Measurements from ENCODE around the gene C3orf80.
"Not testable (repeated sequence)": the region's sequence is repeated elsewhere in the genome, so short reads cannot be mapped to it uniquely, and the experiment has no call there.

C3orf80 gene

DNA sequence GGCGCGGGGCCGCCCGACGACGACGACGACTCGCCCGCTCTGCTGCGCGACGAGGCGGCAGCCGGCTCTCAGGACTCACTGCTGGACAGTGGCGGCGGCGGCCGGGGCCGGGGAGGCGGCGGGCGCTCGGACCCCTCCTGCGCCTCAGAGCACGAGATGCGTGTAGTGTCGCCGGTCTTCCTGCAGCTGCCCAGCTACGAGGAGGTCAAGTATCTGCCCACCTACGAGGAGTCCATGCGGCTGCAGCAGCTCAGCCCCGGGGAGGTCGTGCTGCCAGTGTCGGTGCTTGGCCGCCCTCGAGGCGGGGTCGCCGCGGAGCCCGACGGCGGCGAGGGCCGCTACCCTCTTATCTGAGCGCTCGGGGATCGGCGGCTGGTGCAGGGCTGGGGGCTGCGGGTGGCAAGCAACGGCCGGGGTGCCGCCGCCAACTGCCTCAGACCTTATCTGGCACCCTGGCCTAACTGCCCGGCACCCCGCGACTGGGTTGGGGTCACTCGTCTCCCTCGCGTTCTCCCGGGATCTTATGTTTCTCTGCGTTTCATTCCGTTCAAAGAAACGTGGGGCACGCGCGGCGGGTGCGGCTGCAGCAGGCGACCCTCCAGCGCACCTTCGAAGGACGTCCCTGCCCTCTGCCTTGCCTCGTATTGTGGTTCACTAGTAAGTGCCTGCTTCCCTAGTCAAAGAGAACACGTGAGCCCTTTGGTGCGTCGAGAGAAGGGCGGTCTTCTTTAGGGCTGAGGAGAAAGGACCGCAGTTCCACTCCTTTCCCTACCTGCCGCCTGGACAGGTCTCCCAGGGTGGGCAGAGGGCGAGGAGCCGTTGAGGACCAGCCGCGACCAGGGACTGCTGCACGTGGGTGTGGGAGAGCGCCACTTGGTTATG is 1.0 kb downstream of the C3orf80 start:
- no peaks in the 10 kb centered on the region for H3K36me3 ChIP-seq (ENCODE audit: insufficient read depth, low read length)
- H3K27me3 ChIP-seq (ENCODE audit: insufficient read depth, low read length, poor library complexity), result peaks cover 3% of the 10 kb centered on the region
- no peak overlapping the region for H3K27ac ChIP-seq (ENCODE audit: low read length)
- no peaks in the 10 kb centered on the region for H3K4me1 ChIP-seq (ENCODE audit: insufficient read depth, low read length)
- H3K9me3 ChIP-seq (ENCODE audit: insufficient read depth, low read length, severe bottlenecking), result no peaks in the 10 kb centered on the region
- ATAC-seq (ENCODE audit: insufficient read depth, low read depth) (no peak), DNase-seq (no peak)
- H3K9ac ChIP-seq (ENCODE audit: low read depth, low read length), result no peak overlapping the region
- no peak overlapping the region for H3K4me3 ChIP-seq (ENCODE audit: low read depth in 1 of 2, low read length in 2 of 2)
- H3K4me2 ChIP-seq (ENCODE audit: insufficient read depth, low read length), result no peak overlapping the region
- no peaks in the 10 kb centered on the region for H3K79me2 ChIP-seq (ENCODE audit: insufficient read depth, low read length)
- H2AFZ ChIP-seq (ENCODE audit: low read depth, low read length), result no peak overlapping the region
- TF ChIP-seq EZH2 (IDR thresholded peaks at IDR 0.05; ENCODE audit: borderline replicate concordance, low read depth, low read length, severe bottlenecking), result no peak
- TF ChIP-seq, protein P1, sequence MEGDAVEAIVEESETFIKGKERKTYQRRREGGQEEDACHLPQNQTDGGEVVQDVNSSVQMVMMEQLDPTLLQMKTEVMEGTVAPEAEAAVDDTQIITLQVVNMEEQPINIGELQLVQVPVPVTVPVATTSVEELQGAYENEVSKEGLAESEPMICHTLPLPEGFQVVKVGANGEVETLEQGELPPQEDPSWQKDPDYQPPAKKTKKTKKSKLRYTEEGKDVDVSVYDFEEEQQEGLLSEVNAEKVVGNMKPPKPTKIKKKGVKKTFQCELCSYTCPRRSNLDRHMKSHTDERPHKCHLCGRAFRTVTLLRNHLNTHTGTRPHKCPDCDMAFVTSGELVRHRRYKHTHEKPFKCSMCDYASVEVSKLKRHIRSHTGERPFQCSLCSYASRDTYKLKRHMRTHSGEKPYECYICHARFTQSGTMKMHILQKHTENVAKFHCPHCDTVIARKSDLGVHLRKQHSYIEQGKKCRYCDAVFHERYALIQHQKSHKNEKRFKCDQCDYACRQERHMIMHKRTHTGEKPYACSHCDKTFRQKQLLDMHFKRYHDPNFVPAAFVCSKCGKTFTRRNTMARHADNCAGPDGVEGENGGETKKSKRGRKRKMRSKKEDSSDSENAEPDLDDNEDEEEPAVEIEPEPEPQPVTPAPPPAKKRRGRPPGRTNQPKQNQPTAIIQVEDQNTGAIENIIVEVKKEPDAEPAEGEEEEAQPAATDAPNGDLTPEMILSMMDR (IDR thresholded peaks at IDR 0.05; ENCODE audit: borderline replicate concordance, extremely low read depth, low read length, poor library complexity, severe bottlenecking), result no peak
- H4K20me1 ChIP-seq (ENCODE audit: insufficient read depth, low read length), result no peaks in the 10 kb centered on the region

DNA sequence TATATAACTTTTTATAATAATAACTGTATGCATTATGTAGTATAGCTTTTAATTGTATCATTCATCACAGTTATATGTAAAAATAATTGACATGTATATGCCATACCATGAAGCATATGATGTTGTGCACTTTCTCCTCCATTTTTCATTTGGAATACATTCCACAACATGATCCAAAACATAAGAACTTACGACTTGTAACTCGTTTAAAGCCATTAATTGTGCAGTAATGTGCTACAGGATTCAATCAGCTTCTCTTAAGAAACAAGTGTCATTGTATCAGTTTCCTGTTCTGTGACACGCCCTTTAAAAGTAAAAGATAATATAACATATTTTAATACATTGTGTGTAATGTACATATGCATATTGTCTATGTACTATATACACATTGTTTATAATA is 2.2 kb downstream of the C3orf80 start:
- H3K27ac ChIP-seq (ENCODE audit: low read length), result no peak overlapping the region
- no peak overlapping the region for H3K9ac ChIP-seq (ENCODE audit: low read depth, low read length)
- H3K36me3 ChIP-seq (ENCODE audit: insufficient read depth, low read length), result no peaks in the 10 kb centered on the region
- TF ChIP-seq, protein P1 (IDR thresholded peaks at IDR 0.05; ENCODE audit: borderline replicate concordance, extremely low read depth, low read length, poor library complexity, severe bottlenecking), result no peak
- no peaks in the 10 kb centered on the region for H3K9me3 ChIP-seq (ENCODE audit: insufficient read depth, low read length, severe bottlenecking)
- ATAC-seq (ENCODE audit: insufficient read depth, low read depth), result no peak
- H3K27me3 ChIP-seq (ENCODE audit: insufficient read depth, low read length, poor library complexity), result no peaks in the 10 kb centered on the region
- no peak for DNase-seq
- no peaks in the 10 kb centered on the region for H3K4me1 ChIP-seq (ENCODE audit: insufficient read depth, low read length)
- no peak overlapping the region for H3K4me3 ChIP-seq (ENCODE audit: low read depth in 1 of 2, low read length in 2 of 2)
- no peaks in the 10 kb centered on the region for H4K20me1 ChIP-seq (ENCODE audit: insufficient read depth, low read length)
- H3K79me2 ChIP-seq (ENCODE audit: insufficient read depth, low read length), result no peaks in the 10 kb centered on the region
- no peak overlapping the region for H2AFZ ChIP-seq (ENCODE audit: low read depth, low read length)
- no peak overlapping the region for H3K4me2 ChIP-seq (ENCODE audit: insufficient read depth, low read length)

DNA sequence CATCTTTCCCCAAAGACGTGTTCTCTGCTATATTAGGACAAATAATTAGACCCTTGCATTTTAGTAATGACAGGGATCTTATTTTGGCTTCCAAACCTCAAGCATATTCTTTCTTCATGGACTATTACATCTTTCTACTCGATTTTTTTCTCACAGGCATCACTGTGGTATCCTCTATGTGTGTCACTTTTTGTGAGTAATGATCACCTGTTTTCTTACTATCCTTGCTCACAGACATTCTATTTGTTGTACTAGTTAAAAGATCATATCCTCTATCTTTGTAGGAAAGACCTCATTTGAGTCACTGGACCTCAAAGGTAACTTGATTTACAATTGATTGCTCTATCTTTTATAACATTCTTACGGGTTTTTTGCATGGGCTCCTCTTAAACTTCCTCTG is 6.8 kb downstream of the C3orf80 start:
- H3K36me3 ChIP-seq (ENCODE audit: insufficient read depth, low read length), result no peaks in the 10 kb centered on the region
- H3K9ac ChIP-seq (ENCODE audit: low read depth, low read length), result no peak overlapping the region
- no peaks in the 10 kb centered on the region for H3K79me2 ChIP-seq (ENCODE audit: insufficient read depth, low read length)
- ATAC-seq (ENCODE audit: insufficient read depth, low read depth) (no peak), DNase-seq (no peak)
- H4K20me1 ChIP-seq (ENCODE audit: insufficient read depth, low read length), result no peaks in the 10 kb centered on the region
- TF ChIP-seq, protein P1 (IDR thresholded peaks at IDR 0.05; ENCODE audit: borderline replicate concordance, extremely low read depth, low read length, poor library complexity, severe bottlenecking), result no peak
- TF ChIP-seq EZH2 (IDR thresholded peaks at IDR 0.05; ENCODE audit: borderline replicate concordance, low read depth, low read length, severe bottlenecking), result no peak
- H2AFZ ChIP-seq (ENCODE audit: low read depth, low read length), result no peak overlapping the region
- no peak overlapping the region for H3K4me3 ChIP-seq (ENCODE audit: low read depth in 1 of 2, low read length in 2 of 2)
- no peaks in the 10 kb centered on the region for H3K9me3 ChIP-seq (ENCODE audit: insufficient read depth, low read length, severe bottlenecking)
- no peak overlapping the region for H3K27ac ChIP-seq (ENCODE audit: low read length)
- no peaks in the 10 kb centered on the region for H3K4me1 ChIP-seq (ENCODE audit: insufficient read depth, low read length)
- no peak overlapping the region for H3K4me2 ChIP-seq (ENCODE audit: insufficient read depth, low read length)
- H3K27me3 ChIP-seq (ENCODE audit: insufficient read depth, low read length, poor library complexity), result no peaks in the 10 kb centered on the region

DNA sequence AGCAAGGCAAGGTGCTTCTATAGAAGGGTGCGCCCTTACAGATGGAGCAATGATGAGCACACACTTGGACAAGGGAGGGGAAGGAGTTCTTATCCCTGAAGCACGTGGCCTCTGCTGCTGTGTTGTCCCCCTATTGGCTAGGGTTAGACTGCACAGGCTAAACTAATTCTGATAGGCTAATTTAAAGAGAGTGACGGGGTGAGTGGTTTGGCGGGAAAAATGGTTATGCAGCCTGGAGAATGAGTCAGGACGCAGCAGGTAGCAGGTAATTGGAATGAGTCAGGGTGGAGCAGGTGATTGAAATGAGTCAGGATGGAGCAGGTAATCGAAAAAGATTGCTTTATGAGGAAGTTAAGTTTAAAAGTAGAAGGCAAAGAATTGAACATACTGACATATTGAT is 15.5 kb downstream of the C3orf80 start:
- not testable (repeated sequence) for H3K27me3 ChIP-seq (ENCODE audit: insufficient read depth, low read length, poor library complexity); H3K9ac ChIP-seq (ENCODE audit: low read depth, low read length); H3K4me2 ChIP-seq (ENCODE audit: insufficient read depth, low read length); H3K4me3 ChIP-seq (ENCODE audit: low read depth in 1 of 2, low read length in 2 of 2); DNase-seq; H4K20me1 ChIP-seq (ENCODE audit: insufficient read depth, low read length); H3K36me3 ChIP-seq (ENCODE audit: insufficient read depth, low read length); H3K4me1 ChIP-seq (ENCODE audit: insufficient read depth, low read length); H2AFZ ChIP-seq (ENCODE audit: low read depth, low read length); ATAC-seq (ENCODE audit: insufficient read depth, low read depth); H3K27ac ChIP-seq (ENCODE audit: low read length); H3K9me3 ChIP-seq (ENCODE audit: insufficient read depth, low read length, severe bottlenecking); H3K79me2 ChIP-seq (ENCODE audit: insufficient read depth, low read length)
